Caco-2 (cell line): Measurements from ENCODE around the gene TAF11L13. TPM values are rescaled to one million over a fixed set of nuclear protein-coding genes. Genes with fewer than 3 reads are reported as not detected.
"Not testable (repeated sequence)": the region's sequence is repeated elsewhere in the genome, so short reads cannot be mapped to it uniquely, and the experiment has no call there.

Experiments
- BruUV-seq: library from RNA; stranded (reverse); fragments of 400-500 nt; replicated peaks from 2 replicates; lab custom pipeline; 2021; lab: Mats Ljungman, UMichigan
- CTCF ChIA-PET: fragments of 300-600 bp; sonication (Branson Sonifier 250); formaldehyde crosslinking; loops from one replicate; lab custom pipeline; 2022; ENCODE audit warnings: antibody characterized with exemption; lab: Charles Lee
- POLR2A ChIA-PET: fragments of 300-600 bp; sonication (Branson Sonifier 250); formaldehyde crosslinking; loops from one replicate; lab custom pipeline; 2022; ENCODE audit warnings: antibody characterized with exemption; lab: Charles Lee
- DNase-seq, 2 experiments: peaks; one replicate each; pipeline versions ENCODE4 v3.0.0 to v3.0.0-alpha.2; 2020 to 2022
- H3K27me3 ChIP-seq: replicated peaks from 2 replicates; pipeline ENCODE4 v1.6.0; 2011; ENCODE audit warnings: low read length; ENCODE audit not compliant: control insufficient read depth, insufficient read depth
- H3K36me3 ChIP-seq: 2 replicates; pipeline ENCODE4 v1.5.1; 2011; ENCODE audit warnings: low read length; ENCODE audit not compliant: control insufficient read depth, insufficient read depth
- H3K4me1 ChIP-seq: fragments of 250-450 bp; sonication (Bioruptor Pico); 2 replicates; pipeline ENCODE4 v1.5.1; 2020; ENCODE audit warnings: mild to moderate bottlenecking
- H3K4me3 ChIP-seq: 2 replicates; pipeline ENCODE4 v1.5.1; 2011; ENCODE audit warnings: low read depth, mild to moderate bottlenecking, control low read depth, low read length
- H3K9me3 ChIP-seq: fragments of 250-450 bp; sonication (Bioruptor Pico); 2 replicates; pipeline ENCODE4 v1.5.1; 2020; ENCODE audit warnings: mild to moderate bottlenecking, moderate library complexity
- H3K27ac Mint-ChIP-seq: one replicate; pipeline ENCODE4 v1.8.0; 2022; ENCODE audit warnings: mixed read lengths; ENCODE audit not compliant: unreplicated experiment
- H3K27me3 Mint-ChIP-seq: one replicate; pipeline ENCODE4 v1.8.0; 2022; ENCODE audit warnings: mixed read lengths; ENCODE audit not compliant: insufficient read depth, unreplicated experiment
- H3K36me3 Mint-ChIP-seq: one replicate; pipeline ENCODE4 v1.8.0; 2022; ENCODE audit warnings: mild to moderate bottlenecking, mixed read lengths; ENCODE audit not compliant: insufficient read depth, unreplicated experiment
- H3K4me1 Mint-ChIP-seq: one replicate; pipeline ENCODE4 v1.8.0; 2022; ENCODE audit warnings: low read depth, mixed read lengths; ENCODE audit not compliant: unreplicated experiment
- H3K4me3 Mint-ChIP-seq: one replicate; pipeline ENCODE4 v1.8.0; 2022; ENCODE audit warnings: mild to moderate bottlenecking, moderate library complexity, mixed read lengths; ENCODE audit not compliant: unreplicated experiment
- H3K9me3 Mint-ChIP-seq: one replicate; pipeline ENCODE4 v1.8.0; 2022; ENCODE audit warnings: mixed read lengths; ENCODE audit not compliant: unreplicated experiment
- intact Hi-C: fragments of 100-400 bp; cut with micrococcal nuclease; formaldehyde crosslinking; loops from one replicate; pipeline ENCODE4 v1.10.0; 2022; ENCODE audit not compliant: unreplicated experiment
- total RNA-seq: library from RNA; stranded (reverse); gene quantifications from 2 replicates; pipeline ENCODE4 v1.2.3, GENCODE V29; 2022
- TF ChIP-seq, protein P1 (sequence below), 2 experiments: fragments of 200-600 bp in 1 of 2; IDR thresholded peaks; 1 replicate in 1 of 2; 2 replicates in 1 of 2; pipeline versions ENCODE4 v1.5.1 to v1.8.0; 2011 to 2022; ENCODE audit warnings: antibody characterized with exemption in 1 of 2, control low read depth in 1 of 2, inconsistent platforms in 1 of 2, low read depth in 1 of 2, low read length in 1 of 2, mild to moderate bottlenecking in 1 of 2, moderate library complexity in 1 of 2; ENCODE audit not compliant: insufficient read depth in 1 of 2, severe bottlenecking in 1 of 2, unreplicated experiment in 1 of 2

TAF11L13 gene
- total RNA-seq, 1 experiment from 2014 or later = not detected

DNA sequence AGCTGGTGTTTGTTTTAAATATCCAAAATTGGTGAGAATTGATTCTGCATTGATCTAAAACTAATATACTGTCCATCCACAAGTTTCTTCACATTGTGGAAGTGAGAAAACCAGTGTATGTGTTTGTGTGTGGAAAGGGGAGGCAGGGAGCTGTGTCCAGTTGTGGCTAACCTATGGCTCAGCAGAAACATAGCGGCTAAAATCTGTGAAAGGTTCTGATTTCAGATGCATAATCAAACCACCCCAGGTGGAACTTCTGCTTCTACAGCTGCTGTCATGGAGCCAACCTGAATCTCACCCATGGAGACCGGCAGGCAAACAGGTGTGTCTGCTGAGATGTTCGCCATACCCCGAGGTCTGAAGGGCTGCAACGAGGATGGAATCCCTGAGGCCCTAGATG is 2.3 kb downstream of the TAF11L13 start, which contains the start of gene TAF11L14:
Gene TAF11L14 (plus strand): TSS at position 301 of the 400 bp plus-strand sequence.
- Mint-ChIP-seq H3K4me1 (no peaks in the 10 kb centered on the region), H3K9me3 (no peaks in the 10 kb centered on the region), H3K4me3 (no peak within 1 kb of the TSS), H3K27ac (no peak within 1 kb of the TSS), H3K27me3 (peaks cover 7% of the 10 kb centered on the region), H3K36me3 (no peaks in the 10 kb centered on the region)
- Histone ChIP-seq H3K4me1 (no peaks in the 10 kb centered on the region), H3K4me3 (no peak within 1 kb of the TSS), H3K9me3 (no peaks in the 10 kb centered on the region), H3K27me3 (no peaks in the 10 kb centered on the region), H3K36me3 (no peaks in the 10 kb centered on the region)
- no peak for DNase-seq
- BruUV-seq = no TSS peak
- CTCF ChIA-PET = no interaction called here
- POLR2A ChIA-PET = no interaction called here
- intact Hi-C loops = no loop called here
- TF ChIP-seq, protein P1, sequence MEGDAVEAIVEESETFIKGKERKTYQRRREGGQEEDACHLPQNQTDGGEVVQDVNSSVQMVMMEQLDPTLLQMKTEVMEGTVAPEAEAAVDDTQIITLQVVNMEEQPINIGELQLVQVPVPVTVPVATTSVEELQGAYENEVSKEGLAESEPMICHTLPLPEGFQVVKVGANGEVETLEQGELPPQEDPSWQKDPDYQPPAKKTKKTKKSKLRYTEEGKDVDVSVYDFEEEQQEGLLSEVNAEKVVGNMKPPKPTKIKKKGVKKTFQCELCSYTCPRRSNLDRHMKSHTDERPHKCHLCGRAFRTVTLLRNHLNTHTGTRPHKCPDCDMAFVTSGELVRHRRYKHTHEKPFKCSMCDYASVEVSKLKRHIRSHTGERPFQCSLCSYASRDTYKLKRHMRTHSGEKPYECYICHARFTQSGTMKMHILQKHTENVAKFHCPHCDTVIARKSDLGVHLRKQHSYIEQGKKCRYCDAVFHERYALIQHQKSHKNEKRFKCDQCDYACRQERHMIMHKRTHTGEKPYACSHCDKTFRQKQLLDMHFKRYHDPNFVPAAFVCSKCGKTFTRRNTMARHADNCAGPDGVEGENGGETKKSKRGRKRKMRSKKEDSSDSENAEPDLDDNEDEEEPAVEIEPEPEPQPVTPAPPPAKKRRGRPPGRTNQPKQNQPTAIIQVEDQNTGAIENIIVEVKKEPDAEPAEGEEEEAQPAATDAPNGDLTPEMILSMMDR (IDR thresholded peaks at IDR 0.05; ENCODE audit: insufficient read depth in 1 of 2, low read depth in 1 of 2, low read length in 1 of 2, severe bottlenecking in 1 of 2, unreplicated experiment in 1 of 2) = no peak

DNA sequence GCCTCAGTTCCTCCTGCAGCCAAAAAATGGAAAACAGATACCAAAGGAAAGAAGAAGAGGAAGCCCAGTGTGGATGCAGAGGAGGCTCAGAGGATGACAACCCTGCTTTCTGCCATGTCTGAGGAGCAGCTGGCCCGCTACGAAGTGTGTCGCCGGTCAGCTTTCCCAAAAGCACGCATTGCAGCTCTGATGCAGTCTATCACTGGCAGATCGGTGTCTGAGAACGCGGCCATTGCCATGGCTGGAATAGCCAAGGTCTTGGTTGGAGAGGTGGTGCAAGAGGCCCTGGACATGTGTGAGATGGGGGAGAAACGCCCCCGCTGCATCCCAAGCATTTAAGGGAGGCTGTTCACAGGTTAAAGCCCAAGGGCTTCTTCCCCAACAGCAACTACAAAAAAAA is 17.3 kb downstream of the TAF11L13 start:
- H3K4me1 ChIP-seq, DNase-seq, H3K4me3 ChIP-seq, POLR2A ChIA-PET, H3K9me3 Mint-ChIP-seq, H3K36me3 ChIP-seq, H3K27ac Mint-ChIP-seq, CTCF ChIA-PET, BruUV-seq, intact Hi-C loops, H3K36me3 Mint-ChIP-seq, H3K9me3 ChIP-seq, H3K4me1 Mint-ChIP-seq, H3K27me3 ChIP-seq, H3K4me3 Mint-ChIP-seq: not testable (repeated sequence)
- peaks cover 13% of the 10 kb centered on the region for H3K27me3 Mint-ChIP-seq

DNA sequence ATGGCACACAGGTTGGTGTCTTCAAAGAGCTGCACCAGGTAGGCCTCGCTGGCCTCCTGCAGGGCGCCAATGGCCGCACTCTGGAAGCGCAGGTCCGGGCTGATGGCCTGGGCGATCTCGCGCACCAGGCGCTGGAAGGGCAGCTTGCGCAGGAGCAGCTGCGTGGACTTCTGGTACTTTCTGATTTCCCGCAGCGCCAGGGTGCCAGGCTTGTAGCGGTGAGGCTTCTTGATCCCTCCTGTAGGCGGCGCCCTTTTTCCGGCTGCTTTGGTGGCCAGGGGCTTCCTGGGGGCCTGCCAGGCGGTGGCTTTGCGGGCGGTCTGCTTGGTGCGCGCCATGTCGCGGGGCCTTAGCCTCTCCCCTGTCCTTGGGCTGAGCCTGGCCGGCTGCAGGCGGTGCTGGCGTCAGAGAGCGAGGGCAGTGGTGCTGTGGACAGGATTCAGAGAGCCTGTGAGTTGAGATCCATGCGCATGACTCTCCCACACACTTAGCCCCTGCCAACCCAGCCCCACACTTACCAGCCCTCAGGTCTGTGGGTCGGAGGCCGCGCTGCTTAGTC is 23.4 kb downstream of the TAF11L13 start:
- intact Hi-C loops, H3K27me3 ChIP-seq, H3K9me3 ChIP-seq, CTCF ChIA-PET, H3K27me3 Mint-ChIP-seq, H3K36me3 ChIP-seq, DNase-seq, H3K9me3 Mint-ChIP-seq, H3K4me3 ChIP-seq, H3K27ac Mint-ChIP-seq, H3K36me3 Mint-ChIP-seq, H3K4me1 ChIP-seq, POLR2A ChIA-PET, BruUV-seq, H3K4me3 Mint-ChIP-seq, H3K4me1 Mint-ChIP-seq: not testable (repeated sequence)

DNA sequence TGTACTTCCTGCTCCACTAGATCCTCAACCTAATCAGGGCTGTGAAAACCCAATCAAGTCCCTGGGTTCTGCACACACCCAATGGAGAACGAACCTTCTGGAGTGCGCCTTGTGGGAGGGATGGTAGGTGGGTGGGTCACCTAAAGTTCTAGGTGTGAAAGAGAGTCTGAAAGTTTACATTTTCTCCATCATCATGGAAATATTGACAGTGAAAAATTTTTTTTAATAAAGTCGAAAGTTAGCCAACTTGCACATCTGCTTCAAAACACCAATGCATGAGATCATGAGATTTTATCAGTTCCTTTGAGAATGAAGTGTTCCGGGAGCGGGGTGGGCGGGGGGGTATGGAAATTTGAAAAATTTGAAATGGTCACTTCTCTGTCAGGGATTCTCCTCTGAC is 24.0 kb downstream of the TAF11L13 start:
- Mint-ChIP-seq H3K4me3 (no peak overlapping the region), H3K36me3 (no peaks in the 10 kb centered on the region), H3K4me1 (no peaks in the 10 kb centered on the region), H3K9me3 (no peaks in the 10 kb centered on the region), H3K27ac (no peak overlapping the region), H3K27me3 (peaks cover 6% of the 10 kb centered on the region)
- TF ChIP-seq, protein P1 (IDR thresholded peaks at IDR 0.05; ENCODE audit: insufficient read depth in 1 of 2, low read depth in 1 of 2, low read length in 1 of 2, severe bottlenecking in 1 of 2, unreplicated experiment in 1 of 2) = no peak
- Histone ChIP-seq H3K27me3 (no peaks in the 10 kb centered on the region), H3K4me3 (no peak overlapping the region), H3K9me3 (no peaks in the 10 kb centered on the region), H3K36me3 (no peaks in the 10 kb centered on the region), H3K4me1 (no peaks in the 10 kb centered on the region)
- CTCF ChIA-PET = no interaction called here
- DNase-seq = no peak
- BruUV-seq = no TSS peak
- POLR2A ChIA-PET = no interaction called here
- intact Hi-C loops = no loop called here
